GM19023 (cell line): ENCODE results near the gene LSM14A.
"Not testable (repeated sequence)": the region's sequence is repeated elsewhere in the genome, so short reads cannot be mapped to it uniquely, and the experiment has no call there.

Source experiments
- ATAC-seq: cut with Tn5 transposase; IDR thresholded peaks from one replicate; pipeline ENCODE4 v1.9.1; 2021; ENCODE audit warnings: mild to moderate bottlenecking, moderate library complexity; ENCODE audit not compliant: unreplicated experiment

Gene LSM14A

GRCh38 chr19:34226036-34226435 lies 53.7 kb downstream of the LSM14A start:
- ATAC-seq, result no peak

DNA sequence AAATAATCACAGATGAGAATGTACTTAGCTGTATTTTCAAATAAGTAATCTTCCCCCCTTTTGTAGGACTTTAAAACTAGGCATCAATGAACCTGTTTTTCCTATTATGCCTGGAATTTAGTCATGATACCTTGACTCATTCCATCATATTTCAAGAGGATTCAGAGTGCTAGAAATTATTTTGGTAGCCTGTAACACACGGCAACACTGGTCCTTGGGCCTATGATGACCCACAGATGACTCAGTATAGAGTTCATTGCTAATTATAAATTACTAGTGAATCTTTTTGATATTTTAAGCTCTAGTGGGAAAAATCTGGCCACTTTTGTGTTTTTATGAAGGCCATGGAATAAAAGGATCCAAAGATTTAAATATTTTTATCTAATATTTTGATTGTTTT lies 56.0 kb downstream of the LSM14A start:
- no peak for ATAC-seq

GRCh38 chr19:34228762-34229161 lies 56.5 kb downstream of the LSM14A start:
- ATAC-seq, result no peak

DNA sequence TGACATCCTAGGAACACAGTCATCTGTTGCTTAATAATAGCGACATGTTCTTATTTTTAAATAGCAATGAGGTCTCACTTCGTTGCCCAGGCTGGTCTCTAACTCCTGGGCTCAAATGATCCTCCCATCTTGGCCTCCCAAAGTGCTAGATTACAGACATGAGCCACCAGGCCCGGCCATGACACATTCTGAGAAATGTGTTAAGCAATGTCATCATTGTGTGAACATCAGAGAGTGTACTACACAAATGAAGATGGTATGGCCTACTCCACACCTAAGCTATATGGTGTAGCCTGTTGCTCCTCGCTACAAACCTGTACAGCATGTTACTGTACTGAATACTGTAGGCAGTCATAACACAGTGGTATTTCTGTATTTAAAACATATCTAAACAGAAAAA lies 57.4 kb downstream of the LSM14A start:
- no peak for ATAC-seq

- ATAC-seq, result no peak
Observed at GRCh38 chr19:34230820-34231219, 58.5 kb downstream of the LSM14A start.

- no peak for ATAC-seq
Observed at GRCh38 chr19:34231439-34231838, 59.1 kb downstream of the LSM14A start.

GRCh38 chr19:34232566-34233481 lies 60.5 kb downstream of the LSM14A start:
- no peak for ATAC-seq

- ATAC-seq, result no peak
Observed at GRCh38 chr19:34235425-34235940, 63.2 kb downstream of the LSM14A start.

DNA sequence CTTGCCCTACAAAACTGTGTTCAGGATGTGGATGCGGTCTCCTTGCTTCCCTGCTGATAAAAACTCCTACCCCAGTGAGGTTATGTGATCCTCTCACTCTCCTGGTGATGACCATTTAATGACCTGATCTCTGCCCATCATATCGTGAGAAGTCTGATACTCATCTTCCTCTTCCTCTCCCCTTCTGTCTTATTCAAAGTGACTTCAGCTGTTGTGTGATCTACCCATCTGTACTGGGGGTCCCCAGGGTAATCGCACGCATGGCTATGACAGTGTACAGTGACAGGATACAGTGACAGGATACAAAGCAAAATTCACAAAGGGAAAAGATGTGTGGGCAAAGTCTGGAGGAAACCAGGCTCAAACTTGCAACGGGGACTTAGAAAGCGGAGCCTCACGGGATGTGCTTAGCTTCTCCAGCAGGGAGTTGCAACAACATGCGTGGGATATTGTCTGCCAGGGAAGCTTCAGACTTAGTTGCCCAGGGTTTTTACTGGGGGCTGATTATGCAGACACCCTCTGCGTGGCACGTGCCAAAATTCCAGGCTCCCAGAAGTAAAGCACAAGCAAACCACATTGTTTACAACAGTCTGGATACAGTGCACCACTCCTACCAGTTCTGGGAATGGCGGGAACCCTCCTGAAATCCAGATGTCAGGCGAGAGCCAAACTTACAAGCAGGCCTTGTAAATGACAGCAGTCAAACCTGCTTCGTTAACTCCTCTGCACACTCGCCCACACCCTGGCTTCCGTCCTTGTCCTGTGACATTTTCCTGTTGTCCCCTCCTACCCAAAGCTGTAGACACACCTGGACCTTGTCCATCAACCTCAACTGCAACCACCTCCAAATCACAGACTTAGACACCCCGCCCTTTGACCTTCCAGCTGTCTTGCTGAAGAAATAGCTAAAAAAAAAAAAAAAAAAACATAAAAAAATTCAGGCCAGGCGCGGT lies 64.0 kb downstream of the LSM14A start:
- ATAC-seq, result no peak

DNA sequence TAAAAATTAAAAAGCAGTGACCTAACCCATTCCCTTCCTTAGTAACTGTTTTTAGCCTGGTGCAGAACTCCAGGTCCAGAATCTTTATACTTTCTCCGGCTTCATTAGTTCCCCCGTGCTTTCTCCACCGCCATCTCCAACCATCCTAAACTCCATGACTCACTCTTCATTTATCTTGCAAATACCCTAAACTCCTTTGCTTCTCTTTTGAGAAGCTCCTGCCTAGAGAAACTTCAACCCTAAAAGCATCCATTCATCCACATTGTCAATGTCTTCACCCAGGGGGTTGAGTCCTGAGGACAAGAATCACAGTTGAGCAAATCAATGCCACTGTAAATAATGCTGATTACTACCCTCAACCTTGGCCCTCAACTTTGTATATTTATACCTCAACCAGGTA lies 65.0 kb downstream of the LSM14A start:
- ATAC-seq, result no peak

DNA sequence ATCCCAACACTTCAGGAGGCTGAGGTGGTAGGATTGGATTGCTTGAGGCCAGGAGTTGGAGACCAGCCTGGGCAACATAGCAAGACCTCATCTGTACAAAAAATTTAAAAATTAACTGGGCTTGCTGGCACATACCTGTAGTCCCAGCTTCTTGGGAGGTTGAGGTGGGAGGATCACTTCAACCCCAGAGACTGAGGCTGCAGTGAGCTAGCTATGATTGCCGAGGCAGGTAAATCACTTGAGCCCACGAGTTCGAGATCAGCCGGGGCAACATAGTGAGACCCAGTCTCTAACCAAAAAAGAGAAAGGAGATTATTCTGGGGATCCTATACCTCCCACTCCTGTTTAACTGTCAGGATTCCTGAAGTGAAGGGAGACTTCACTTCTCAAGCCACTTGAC lies 65.6 kb downstream of the LSM14A start:
- ATAC-seq, result no peak

GRCh38 chr19:34241513-34242337 lies 69.4 kb downstream of the LSM14A start:
- no peak for ATAC-seq

- ATAC-seq, result not testable (repeated sequence)
Observed at GRCh38 chr19:34243138-34243875, 71.0 kb downstream of the LSM14A start.

GRCh38 chr19:34243876-34244578 lies 71.7 kb downstream of the LSM14A start:
- no peak for ATAC-seq

DNA sequence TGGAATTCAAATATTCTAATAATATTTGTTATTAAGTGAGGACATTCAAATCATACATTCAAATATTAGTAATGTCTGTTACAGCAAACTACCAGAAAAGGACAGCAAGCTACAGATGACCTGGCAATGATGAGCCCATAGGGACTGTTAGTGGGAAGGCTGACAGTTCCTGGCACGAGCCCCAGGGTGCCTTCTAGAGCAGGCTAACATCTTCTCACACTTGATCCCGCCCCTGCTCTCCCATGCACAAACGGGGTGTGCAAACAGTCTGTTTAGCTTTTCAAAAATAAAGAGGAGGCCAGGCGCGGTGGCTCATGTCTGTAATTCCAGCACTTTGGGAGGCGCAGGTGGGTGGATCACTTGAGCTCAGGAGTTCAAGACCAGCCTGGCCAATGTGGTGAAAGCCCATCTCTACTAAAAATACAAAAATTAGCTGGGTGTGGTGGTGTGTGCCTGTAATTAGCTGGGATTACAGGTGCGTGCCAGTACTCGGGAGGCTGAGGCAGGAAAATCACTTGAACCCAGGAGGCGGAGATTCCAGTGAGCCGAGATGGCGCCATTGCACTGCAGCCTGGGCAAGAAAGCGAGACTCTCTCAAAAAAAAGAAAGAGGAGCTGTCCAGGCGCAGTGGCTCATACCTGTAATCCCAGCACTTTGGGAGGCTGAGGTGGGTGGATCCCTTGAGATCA lies 72.5 kb downstream of the LSM14A start:
- ATAC-seq, result no peak

- ATAC-seq, result no peak
Observed at GRCh38 chr19:34246340-34246739, 74.0 kb downstream of the LSM14A start.

DNA sequence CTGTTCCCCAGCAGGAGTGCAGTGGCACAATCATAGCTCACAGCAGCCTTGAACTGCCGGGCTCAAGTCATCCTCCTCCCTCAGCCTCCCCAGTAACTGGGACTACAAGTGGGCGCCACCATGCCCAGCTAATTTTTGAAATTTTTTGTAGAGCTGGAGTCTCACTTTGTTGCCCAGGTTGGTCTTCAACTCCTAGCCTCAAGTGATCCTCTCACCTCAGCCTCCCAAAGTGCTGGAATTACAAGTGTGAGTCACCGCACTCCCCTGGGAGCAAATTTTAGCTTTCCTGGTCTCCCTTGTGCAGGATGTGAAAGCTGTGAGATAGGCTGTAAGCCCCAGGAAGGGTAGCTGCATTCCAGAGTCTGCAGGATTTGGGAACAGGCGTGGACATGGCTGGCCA lies 76.6 kb downstream of the LSM14A start:
- ATAC-seq, result no peak

GRCh38 chr19:34253167-34253566 lies 80.9 kb downstream of the LSM14A start:
- not testable (repeated sequence) for ATAC-seq

GRCh38 chr19:34253681-34254045 lies 81.4 kb downstream of the LSM14A start:
- not testable (repeated sequence) for ATAC-seq
